ENCODE measurements around the gene UGT1A7. TPM values are rescaled to one million over a fixed set of nuclear protein-coding genes. Genes with fewer than 3 reads are reported as not detected.

UGT1A7 gene
- total RNA-seq, 2 experiments from 2014 or later = not detected

- CTCF ChIA-PET = no interaction called here
- POLR2A ChIA-PET = no interaction called here
Measured at GRCh38 chr2:233756429-233757081, 74.9 kb downstream of the UGT1A7 start.

- ChIA-PET POLR2A (no interaction called here), CTCF (no interaction called here)
Measured at GRCh38 chr2:233758141-233758540, 76.4 kb downstream of the UGT1A7 start.

DNA sequence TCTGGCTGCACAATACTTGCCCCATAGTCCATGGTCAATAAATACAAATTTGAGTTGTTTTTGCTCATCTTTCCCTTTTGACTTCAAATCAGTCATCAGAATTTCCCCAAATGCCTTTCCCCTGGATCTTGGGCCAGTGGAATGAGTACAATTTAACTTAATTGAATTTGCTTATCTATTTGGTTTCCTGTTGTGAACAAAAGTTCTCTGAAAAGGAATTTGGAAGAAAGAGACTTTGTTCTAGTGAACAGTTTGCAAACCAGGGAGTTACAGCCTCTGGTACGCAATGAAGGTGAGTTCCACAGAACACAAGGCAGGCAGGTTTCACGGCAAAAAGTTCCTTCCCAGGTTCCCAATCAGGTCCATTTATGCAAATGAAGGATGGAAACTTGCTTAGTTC, 77.1 kb downstream of the UGT1A7 start:
- ChIA-PET POLR2A (no interaction called here), CTCF (no interaction called here)

- CTCF ChIA-PET = no interaction called here
- POLR2A ChIA-PET = no interaction called here
Measured at GRCh38 chr2:233760043-233760442, 78.3 kb downstream of the UGT1A7 start, which contains the start of gene UGT1A1. Gene UGT1A1 (plus strand): TSS chr2:233760270. CDS start chr2:233760288, 18 bp downstream.

- ChIA-PET CTCF (no interaction called here), POLR2A (no interaction called here)
Measured at GRCh38 chr2:233761040-233761769, 79.5 kb downstream of the UGT1A7 start.

DNA sequence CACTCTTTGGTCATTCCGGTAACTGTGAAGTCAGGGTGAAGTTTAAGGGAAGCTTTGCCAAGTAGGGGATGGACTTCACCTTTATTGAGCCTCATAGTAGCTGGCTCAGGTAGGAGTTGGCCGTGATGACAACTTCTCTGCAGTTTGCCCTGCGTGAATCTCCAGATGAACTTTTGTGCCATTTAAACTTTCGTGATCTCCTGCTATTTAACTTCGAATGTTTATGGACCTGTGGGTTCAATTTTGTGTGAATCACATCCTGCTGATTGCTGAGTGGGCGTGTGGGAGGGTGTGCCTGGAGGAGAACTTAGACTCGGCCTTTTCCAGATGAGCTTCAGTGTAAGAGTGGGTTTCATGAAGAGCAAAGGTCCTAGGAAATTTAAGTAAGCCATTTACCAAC, 82.6 kb downstream of the UGT1A7 start:
- ChIA-PET CTCF (no interaction called here), POLR2A (no interaction called here)

DNA sequence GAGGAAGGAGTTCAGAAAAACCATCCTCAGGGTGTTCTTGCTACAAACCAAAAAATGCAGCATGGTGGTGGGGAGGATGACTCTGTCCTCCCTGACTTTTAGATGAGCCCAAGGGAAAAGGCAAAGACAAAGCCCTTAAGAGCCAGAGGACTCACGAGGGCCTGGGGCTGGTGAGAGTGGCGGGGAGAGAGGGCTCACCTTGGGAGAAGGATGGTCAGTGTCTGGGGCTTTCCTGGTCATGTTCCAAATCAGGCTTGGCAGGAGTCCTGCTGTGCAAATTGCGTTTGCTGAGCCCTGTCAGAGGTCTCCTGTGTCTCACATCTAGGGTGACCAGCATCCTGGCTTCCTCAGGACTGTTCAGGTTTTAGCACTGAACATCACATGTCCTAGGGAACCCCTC, 83.1 kb downstream of the UGT1A7 start:
- CTCF ChIA-PET = no interaction called here
- POLR2A ChIA-PET = no interaction called here

- ChIA-PET CTCF (no interaction called here), POLR2A (no interaction called here)
Measured at GRCh38 chr2:233766416-233766815, 84.7 kb downstream of the UGT1A7 start.

- ChIA-PET POLR2A (no interaction called here), CTCF (no interaction called here)
Measured at GRCh38 chr2:233768076-233768475, 86.4 kb downstream of the UGT1A7 start.

DNA sequence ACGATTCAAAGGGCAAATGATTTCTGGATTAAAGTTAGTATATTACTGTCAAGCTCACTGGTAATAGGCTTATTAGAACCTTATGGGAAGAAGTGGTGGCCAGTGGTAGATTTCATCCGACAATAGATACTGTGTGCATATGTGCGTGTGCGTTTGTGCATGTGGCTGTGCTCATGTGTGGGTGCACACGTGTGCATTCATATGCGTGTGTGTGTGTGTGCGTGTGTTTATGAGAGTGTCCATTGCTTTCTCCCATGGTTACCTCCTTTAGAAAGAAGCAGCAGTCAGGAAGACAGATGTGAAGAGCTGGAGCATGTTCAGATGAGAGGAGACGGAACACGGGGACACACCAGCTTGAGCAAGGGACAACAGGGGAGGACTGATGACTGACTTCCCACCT, 87.6 kb downstream of the UGT1A7 start:
- ChIA-PET POLR2A (no interaction called here), CTCF (no interaction called here)

- CTCF ChIA-PET = no interaction called here
- POLR2A ChIA-PET = no interaction called here
Measured at GRCh38 chr2:233772153-233772552, 90.5 kb downstream of the UGT1A7 start.

DNA sequence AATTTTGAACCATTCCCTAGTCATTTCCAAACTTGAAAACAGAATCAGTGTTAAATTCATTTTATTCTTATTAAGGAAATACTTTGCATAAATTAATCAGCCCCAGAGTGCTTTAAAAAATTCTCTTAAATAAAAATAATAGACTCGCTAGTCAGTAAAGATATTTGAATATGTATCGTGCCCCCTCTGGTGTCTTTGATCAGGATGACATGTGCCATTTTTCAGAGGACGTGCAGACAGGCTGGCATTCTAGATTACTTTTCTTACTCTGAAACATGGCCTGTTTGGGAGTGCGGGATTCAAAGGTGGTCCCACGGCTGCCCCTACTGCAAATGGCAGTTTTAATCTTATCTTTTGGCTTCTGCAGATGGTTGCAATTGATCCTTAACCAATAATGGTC, 90.9 kb downstream of the UGT1A7 start:
- POLR2A ChIA-PET = no interaction called here
- CTCF ChIA-PET = no interaction called here

DNA sequence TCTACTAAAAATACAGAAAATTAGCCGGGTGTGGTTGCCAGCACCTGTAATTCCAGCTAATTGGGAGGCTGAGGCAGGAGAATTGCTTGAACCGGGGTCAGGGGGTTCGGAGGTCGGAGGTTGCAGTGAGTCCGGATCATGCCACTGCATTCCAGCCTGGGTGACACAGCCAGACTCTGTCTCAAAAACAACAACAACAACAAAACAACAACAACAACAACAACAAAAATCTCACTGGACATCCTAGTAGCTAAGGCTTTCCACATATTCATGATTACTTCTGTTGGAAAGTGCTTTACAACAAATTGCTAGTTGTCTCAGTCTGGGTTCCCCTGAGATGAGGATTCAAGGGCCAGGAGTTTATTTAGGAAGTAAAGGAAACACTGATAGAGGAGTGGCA, 92.2 kb downstream of the UGT1A7 start:
- CTCF ChIA-PET = no interaction called here
- POLR2A ChIA-PET = no interaction called here

DNA sequence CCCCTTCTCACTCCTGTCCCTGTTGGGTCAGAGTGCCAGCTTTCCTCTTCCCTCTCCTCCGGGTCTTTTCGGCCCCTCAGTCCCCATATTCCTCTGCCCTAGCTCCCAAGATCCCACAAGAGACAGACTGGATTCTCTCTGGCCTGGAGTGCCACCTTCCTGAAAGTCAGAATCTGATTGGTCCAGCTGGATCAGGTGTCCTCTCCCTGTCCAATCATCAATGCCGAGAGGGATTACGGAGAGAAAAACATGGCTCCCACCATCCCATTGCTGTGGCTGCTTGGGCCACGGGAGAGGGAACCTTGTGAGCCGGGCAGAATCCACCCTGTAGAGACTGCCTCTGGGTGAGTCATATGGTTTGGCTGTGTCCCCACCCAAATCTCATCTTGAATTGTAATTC, 93.7 kb downstream of the UGT1A7 start:
- ChIA-PET POLR2A (interaction anchor here (0.7 kb wide), 1 partner anchor 30 kb away, joined by 5 read pairs; no protein-coding TSS in a partner anchor), CTCF (no interaction called here)

GRCh38 chr2:233778030-233778429, 96.3 kb downstream of the UGT1A7 start, which contains the start of gene MROH2A:
Gene MROH2A (plus strand): TSS chr2:233778330. CDS start chr2:233779359, 1,029 bp downstream.
- ChIA-PET CTCF (no interaction called here), POLR2A (no interaction called here)

- ChIA-PET POLR2A (no interaction called here), CTCF (no interaction called here)
Measured at GRCh38 chr2:233779722-233780121, 98.0 kb downstream of the UGT1A7 start.

- CTCF ChIA-PET = no interaction called here
Measured at GRCh38 chr2:233780771-233781170, 99.1 kb downstream of the UGT1A7 start.

DNA sequence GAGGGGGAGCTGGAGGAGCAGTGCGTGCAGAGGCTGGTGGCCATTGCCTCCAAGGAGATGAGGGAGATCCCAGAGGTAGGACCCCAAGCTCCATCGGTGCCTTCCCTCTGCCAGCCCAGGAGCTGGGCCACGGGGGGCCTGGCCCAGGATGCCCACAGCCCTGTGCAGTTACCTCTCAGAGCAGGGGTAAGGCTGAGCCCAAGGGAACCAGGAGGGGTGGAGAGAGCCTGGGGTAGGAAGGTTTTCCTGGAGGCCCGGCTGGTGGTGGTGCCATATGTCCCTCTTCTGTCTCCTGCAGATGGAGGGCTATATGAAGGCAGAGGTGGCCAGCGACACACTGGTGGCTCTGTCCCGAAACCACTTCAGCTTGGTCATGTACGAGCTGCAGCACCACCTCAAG, 107.9 kb downstream of the UGT1A7 start:
- ChIA-PET CTCF (no interaction called here), POLR2A (no interaction called here)

More at GRCh38 chr2:233780771-233781170, 99.1 kb downstream of the UGT1A7 start:
- POLR2A ChIA-PET = no interaction called here

DNA sequence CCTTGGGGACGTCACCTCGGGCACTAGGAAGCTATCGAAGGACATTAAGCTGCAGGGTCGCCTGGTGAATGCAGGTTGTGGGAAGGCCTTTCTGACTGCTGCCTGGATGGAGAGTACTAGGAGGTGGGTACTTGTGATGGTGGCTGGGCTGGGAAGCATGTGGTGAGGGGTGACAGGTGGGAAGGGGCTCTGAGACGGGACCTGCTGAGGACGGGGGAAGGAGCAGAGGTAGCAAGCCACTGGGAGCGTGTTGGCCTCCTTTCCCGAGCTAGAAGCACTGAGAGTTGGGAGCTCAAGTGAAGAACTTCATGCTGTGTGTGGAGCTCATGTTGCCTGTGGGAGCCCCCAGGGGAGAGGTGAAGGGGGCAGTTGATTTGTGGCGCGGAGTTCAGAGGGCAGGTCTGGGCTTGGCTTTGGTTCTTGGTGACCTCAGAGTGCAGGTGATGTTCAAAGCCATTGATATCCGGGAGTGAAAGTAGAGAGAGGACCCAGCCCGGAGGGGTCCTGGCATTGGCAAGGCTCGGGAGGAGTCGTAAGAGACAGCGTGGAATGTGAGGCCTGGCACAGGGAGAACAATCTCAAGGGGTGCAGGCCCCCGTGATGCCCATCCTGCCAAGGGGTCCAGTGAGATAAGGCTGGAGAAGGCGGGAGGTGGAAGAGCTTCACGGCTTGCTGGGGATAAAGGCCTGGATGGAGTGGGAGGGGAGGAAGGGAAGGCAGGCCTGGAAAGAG, 109.6 kb downstream of the UGT1A7 start:
- POLR2A ChIA-PET = no interaction called here
- CTCF ChIA-PET = no interaction called here

DNA sequence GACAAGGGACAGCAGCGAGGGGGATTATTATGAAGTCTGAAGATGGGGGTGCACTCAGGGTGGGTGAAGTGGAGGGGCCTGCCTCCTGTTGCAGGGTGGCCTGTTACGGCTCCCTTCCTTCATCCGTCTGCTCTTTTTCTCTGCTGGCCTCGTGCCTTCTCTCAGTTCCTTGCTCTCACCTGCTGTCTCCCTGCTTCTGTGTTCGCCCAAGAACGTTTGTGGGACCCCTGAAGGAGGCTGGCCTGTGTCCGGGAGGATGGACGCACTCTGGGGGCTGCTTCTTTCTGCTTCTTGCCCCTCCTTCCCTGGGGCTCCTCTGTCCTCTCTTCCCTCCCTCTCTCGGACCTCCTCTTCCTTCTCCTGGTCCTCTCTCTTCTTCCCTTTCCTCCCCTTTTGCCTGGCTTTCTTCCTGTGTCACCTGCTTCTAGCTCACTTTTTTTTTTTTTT, 110.2 kb downstream of the UGT1A7 start:
- CTCF ChIA-PET = no interaction called here
- POLR2A ChIA-PET = no interaction called here

DNA sequence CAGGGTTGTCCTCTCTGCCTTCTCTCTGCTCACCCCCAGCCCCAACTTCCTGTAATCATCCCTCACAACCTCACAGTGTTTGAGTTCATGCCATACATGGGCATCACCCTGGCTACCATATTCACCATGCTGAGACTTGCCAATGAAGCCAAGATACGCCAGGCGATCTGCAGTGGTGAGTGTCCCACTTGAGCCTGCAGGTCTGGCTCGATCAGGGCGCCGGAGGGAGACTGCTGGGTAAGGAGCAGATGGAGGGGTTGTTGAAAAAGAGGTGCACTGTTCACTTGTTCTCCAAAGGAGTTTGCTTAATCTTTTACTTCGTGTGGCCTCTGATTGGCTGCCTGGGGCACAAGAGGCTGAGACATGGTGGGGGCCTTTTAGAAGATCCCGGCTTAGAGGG, 111.0 kb downstream of the UGT1A7 start:
- CTCF ChIA-PET = no interaction called here
- POLR2A ChIA-PET = no interaction called here

Measured in activated CD8-positive, alpha-beta memory T cell treated with anti-CD3 and anti-CD28 coated beads for 36 hours (primary cell).